HCT116 (cell line): ENCODE measurements around the gene HOXA11. TPM values are rescaled to one million over a fixed set of nuclear protein-coding genes. Genes with fewer than 3 reads are reported as not detected.

ENCODE experiments used
- ATAC-seq: fragments of 200-7000 bp; cut with Tn5 transposase; 2 replicates; pipeline ENCODE4 v1.9.1; 2020; ENCODE audit warnings: mild to moderate bottlenecking, moderate library complexity
- BruUV-seq: library from RNA; stranded (reverse); fragments of 400-500 nt; replicated peaks from 2 replicates; lab custom pipeline; 2021; lab: Mats Ljungman, UMichigan
- CTCF ChIA-PET: fragments of 300-600 bp; sonication (Branson Sonifier 250); formaldehyde crosslinking; loops from one replicate; lab custom pipeline; 2021; ENCODE audit warnings: antibody characterized with exemption; lab: Charles Lee
- POLR2A ChIA-PET: fragments of 300-600, 350-600 bp; sonication (Branson Sonifier 250); formaldehyde crosslinking; loops from one replicate; lab custom pipeline; 2021; ENCODE audit warnings: antibody characterized with exemption; lab: Charles Lee
- RAD21 ChIA-PET, 2 experiments: fragments of 300-600 bp; sonication (Branson Sonifier 250); formaldehyde crosslinking; loops; one replicate each; lab custom pipeline; 2023; ENCODE audit warnings: low total read pairs in 2 of 2; ENCODE audit not compliant: uncharacterized antibody in 2 of 2, unreplicated experiment in 2 of 2, low non-redundant PET in 1 of 2; lab: Charles Lee
- DNase-seq: peaks from one replicate; pipeline ENCODE4 v3.0.0-alpha.2; 2010; ENCODE audit warnings: low read depth, low spot score
- H2AFZ ChIP-seq: fragments of 200-600 bp; shearing (Covaris generic), sonication (generic); 2 replicates; pipeline ENCODE4 v1.6.1; 2017; ENCODE audit warnings: low read depth, mixed run types, mixed read lengths, antibody characterized with exemption, low read length; ENCODE audit not compliant: poor library complexity, severe bottlenecking
- H3K27ac ChIP-seq: 2 replicates; pipeline ENCODE4 v1.5.1; 2012; ENCODE audit warnings: low read depth, low read length
- H3K27me3 ChIP-seq: fragments of 200-600 bp; sonication (generic); 2 replicates; pipeline ENCODE4 v1.6.1; 2016; ENCODE audit warnings: mixed run types, low read length, mixed read lengths; ENCODE audit not compliant: insufficient read depth
- H3K36me3 ChIP-seq, 2 experiments: fragments of 200-500 bp in 1 of 2; fragments of 200-600 bp in 1 of 2; sonication (Bioruptor generic) in 1 of 2; sonication (generic) in 1 of 2; 2 replicates each; pipeline versions ENCODE4 v1.5.1 to v1.6.1; 2014 to 2016; ENCODE audit warnings: low read length in 2 of 2, inconsistent platforms in 1 of 2, mixed read lengths in 1 of 2, mixed run types in 1 of 2; ENCODE audit not compliant: insufficient read depth in 2 of 2, control insufficient read depth in 1 of 2
- H3K4me1 ChIP-seq, 2 experiments: fragments of 200-600 bp in 1 of 2; sonication (generic) in 1 of 2; 2 replicates each; pipeline versions ENCODE4 v1.5.1 to v1.6.1; 2012 to 2017; ENCODE audit warnings: low read length in 2 of 2, inconsistent platforms in 1 of 2, mild to moderate bottlenecking in 1 of 2, mixed read lengths in 1 of 2, mixed run types in 1 of 2, moderate library complexity in 1 of 2; ENCODE audit not compliant: insufficient read depth in 2 of 2, control insufficient read depth in 1 of 2
- H3K4me2 ChIP-seq: fragments of 200-600 bp; sonication (generic); 2 replicates; pipeline ENCODE4 v1.6.1; 2017; ENCODE audit warnings: mixed run types, low read length, mixed read lengths
- H3K4me3 ChIP-seq, 2 experiments: fragments of 200-600 bp in 1 of 2; sonication (generic) in 1 of 2; replicated peaks in 1 of 2; 2 replicates each; pipeline ENCODE4 v1.5.1; 2011 to 2016; ENCODE audit warnings: low read length in 2 of 2, control low read depth in 1 of 2, low read depth in 1 of 2, mild to moderate bottlenecking in 1 of 2, mixed read lengths in 1 of 2, mixed run types in 1 of 2
- H3K79me2 ChIP-seq: fragments of 200-600 bp; sonication (generic); 2 replicates; pipeline ENCODE4 v1.6.1; 2017; ENCODE audit warnings: mild to moderate bottlenecking, mixed run types, low read length, moderate library complexity, mixed read lengths; ENCODE audit not compliant: insufficient read depth
- H3K9ac ChIP-seq: fragments of 200-600 bp; sonication (generic); 2 replicates; pipeline ENCODE4 v1.6.1; 2016; ENCODE audit warnings: low read length, mixed read lengths
- H3K9me2 ChIP-seq: fragments of 200-600 bp; sonication (generic), shearing (Covaris generic); 2 replicates; pipeline ENCODE4 v1.6.1; 2017; ENCODE audit warnings: mixed run types, mild to moderate bottlenecking, moderate library complexity; ENCODE audit not compliant: insufficient read depth
- H3K9me3 ChIP-seq, 2 experiments: fragments of 200-500 bp in 1 of 2; fragments of 200-600 bp in 1 of 2; sonication (Bioruptor generic) in 1 of 2; sonication (generic) in 1 of 2; 2 replicates each; pipeline ENCODE4 v1.6.1; 2014 to 2017; ENCODE audit warnings: low read length in 2 of 2, mixed read lengths in 2 of 2, inconsistent platforms in 1 of 2, low read depth in 1 of 2, mild to moderate bottlenecking in 1 of 2, mixed run types in 1 of 2, moderate library complexity in 1 of 2; ENCODE audit not compliant: control insufficient read depth in 1 of 2, insufficient read depth in 1 of 2
- H4K20me1 ChIP-seq: fragments of 200-600 bp; sonication (generic), shearing (Covaris generic); 2 replicates; pipeline ENCODE4 v1.6.1; 2017; ENCODE audit warnings: mixed run types, mild to moderate bottlenecking, moderate library complexity; ENCODE audit not compliant: insufficient read depth
- CBX3 ChIP-seq: IDR thresholded peaks from 2 replicates; pipeline ENCODE4 v1.6.1; 2012; ENCODE audit warnings: low read depth
- CEBPB ChIP-seq: IDR thresholded peaks from 2 replicates; pipeline ENCODE4 v1.6.1; 2012; ENCODE audit warnings: low read depth
- ELF1 ChIP-seq: IDR thresholded peaks from 2 replicates; pipeline ENCODE4 v1.6.1; 2012; ENCODE audit warnings: low read depth, borderline replicate concordance
- EZH2 ChIP-seq: fragments of 200-600 bp; sonication (generic); IDR thresholded peaks from 2 replicates; pipeline ENCODE4 v1.6.1; 2017; ENCODE audit warnings: antibody characterized with exemption, mixed run types
- EZH2phosphoT487 ChIP-seq: fragments of 200-600 bp; IDR thresholded peaks from 2 replicates; pipeline ENCODE4 v1.6.1; 2018; ENCODE audit warnings: antibody characterized with exemption, borderline replicate concordance
- POLR2A ChIP-seq: IDR thresholded peaks from 2 replicates; pipeline ENCODE4 v1.7.0; 2011; ENCODE audit warnings: borderline replicate concordance; ENCODE audit not compliant: insufficient read depth, insufficient read length; ENCODE audit errors: extremely low read depth
- POLR2AphosphoS5 ChIP-seq: IDR thresholded peaks from 2 replicates; pipeline ENCODE4 v1.6.1; 2011; ENCODE audit warnings: mild to moderate bottlenecking, low read depth, low read length, moderate library complexity
- SIN3A ChIP-seq: IDR thresholded peaks from 2 replicates; pipeline ENCODE4 v1.6.1; 2012; ENCODE audit warnings: low read depth
- TCF7L2 ChIP-seq: IDR thresholded peaks from 2 replicates; pipeline ENCODE4 v1.7.0; 2011; ENCODE audit warnings: borderline replicate concordance, inconsistent platforms; ENCODE audit not compliant: insufficient read depth, insufficient read length; ENCODE audit errors: extremely low read depth
- YY1 ChIP-seq: IDR thresholded peaks from 2 replicates; pipeline ENCODE4 v1.6.1; 2011; ENCODE audit warnings: low read length, low read depth, moderate library complexity, mild to moderate bottlenecking; ENCODE audit not compliant: insufficient replicate concordance; ENCODE audit errors: extremely low read depth
- ZFX ChIP-seq: fragments of 450-650 bp; IDR thresholded peaks from 2 replicates; pipeline ENCODE4 v1.6.1; 2017
- intact Hi-C: fragments of 100-400 bp; cut with micrococcal nuclease; formaldehyde crosslinking; loops from 2 replicates; pipeline ENCODE4 v1.10.0; 2022
- total RNA-seq: library from RNA; stranded (reverse); gene quantifications from one replicate; pipeline ENCODE4 v1.2.1, GENCODE V29; 2021; ENCODE audit not compliant: unreplicated experiment
- TF ChIP-seq, protein P1 (sequence below): IDR thresholded peaks from 2 replicates; pipeline ENCODE4 v1.6.1; 2012
- TF ChIP-seq, protein P2 (sequence below): IDR thresholded peaks from 2 replicates; pipeline ENCODE4 v1.6.1; 2012
- TF ChIP-seq, protein P3 (sequence below): IDR thresholded peaks from 2 replicates; pipeline ENCODE4 v1.6.1; 2011; ENCODE audit warnings: mild to moderate bottlenecking, low read length, moderate library complexity; ENCODE audit not compliant: insufficient replicate concordance; ENCODE audit errors: extremely low read depth
- TF ChIP-seq, protein P4 (sequence below), 3 experiments: fragments of 200-600 bp in 1 of 3; sonication (generic) in 1 of 3; IDR thresholded peaks in 2 of 3; conservative IDR thresholded peaks in 1 of 3; 2 replicates each; pipeline ENCODE4 v1.5.1; 2012 to 2017; ENCODE audit warnings: low read depth in 2 of 3, low read length in 2 of 3, antibody characterized with exemption in 1 of 3, borderline replicate concordance in 1 of 3, control low read depth in 1 of 3, mild to moderate bottlenecking in 1 of 3, mixed read lengths in 1 of 3, mixed run types in 1 of 3, moderate library complexity in 1 of 3; ENCODE audit not compliant: insufficient read depth in 1 of 3

Gene HOXA11
- total RNA-seq, 1 experiment from 2014 or later, result 6.8 TPM

DNA sequence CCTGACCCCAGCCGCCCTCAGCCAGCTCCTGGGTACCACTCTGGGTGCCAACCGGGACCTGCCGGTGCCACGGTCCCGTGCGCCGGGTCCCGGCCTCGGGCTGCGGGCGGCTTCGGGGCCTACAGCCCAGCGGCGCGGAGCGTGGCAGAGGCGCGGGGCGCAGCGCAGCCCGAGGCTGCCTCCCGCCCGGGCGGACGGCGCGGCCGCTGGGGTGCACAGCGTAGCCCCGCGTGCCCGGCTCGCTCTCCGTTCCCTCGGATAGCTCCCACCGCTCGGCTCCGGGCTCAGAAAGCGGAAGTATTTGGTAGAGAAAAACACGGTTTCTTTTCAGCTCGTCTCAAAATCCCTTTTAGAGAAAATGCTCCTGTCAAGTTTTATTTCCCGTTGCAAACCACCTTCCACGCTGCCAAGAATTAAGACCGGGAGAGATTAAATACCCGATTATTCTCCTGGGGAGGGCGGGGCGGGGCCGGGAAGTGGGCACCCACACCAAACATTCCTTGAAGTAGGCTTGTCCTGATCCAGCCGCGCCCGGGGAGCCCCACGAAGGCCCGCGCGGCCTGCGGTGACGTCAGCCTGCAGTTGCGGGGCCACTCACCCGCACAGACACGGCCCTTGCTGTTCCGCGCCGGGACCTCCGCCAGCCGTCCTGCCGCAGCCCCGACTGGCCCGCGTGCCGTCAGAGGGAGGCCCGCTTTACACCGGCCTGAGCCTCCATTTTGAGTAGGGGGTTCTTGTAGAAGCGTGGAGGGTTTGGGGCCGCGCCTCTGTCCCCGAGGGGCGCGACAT, 7.7 kb upstream of the HOXA11 start:
- ATAC-seq (no peak), DNase-seq (no peak)
- H3K27me3 ChIP-seq, result no peaks in the 10 kb centered on the region
- POLR2A ChIA-PET, result no interaction called here
- no peak overlapping the region for H3K4me2 ChIP-seq
- no peaks in the 10 kb centered on the region for H3K4me1 ChIP-seq
- BruUV-seq, result no TSS peak
- RAD21 ChIA-PET, result no interaction called here
- H4K20me1 ChIP-seq, result no peaks in the 10 kb centered on the region
- H3K9me3 ChIP-seq, result no peaks in the 10 kb centered on the region
- H3K4me3 ChIP-seq, result no peak overlapping the region
- H3K9me2 ChIP-seq, result no peaks in the 10 kb centered on the region
- CTCF ChIA-PET, result interaction anchor here (0.9 kb wide), 1 partner anchor 13 kb away, joined by 3 read pairs; no protein-coding TSS in a partner anchor
- no peaks in the 10 kb centered on the region for H3K79me2 ChIP-seq
- H3K9ac ChIP-seq, result no peak overlapping the region
- TF ChIP-seq ELF1 (no peak), SIN3A (no peak), POLR2A (no peak), POLR2AphosphoS5 (no peak), YY1 (no peak), TCF7L2 (no peak), CEBPB (no peak), ZFX (no peak), EZH2 (no peak), CBX3 (no peak), EZH2phosphoT487 (no peak)
- TF ChIP-seq, protein P1, sequence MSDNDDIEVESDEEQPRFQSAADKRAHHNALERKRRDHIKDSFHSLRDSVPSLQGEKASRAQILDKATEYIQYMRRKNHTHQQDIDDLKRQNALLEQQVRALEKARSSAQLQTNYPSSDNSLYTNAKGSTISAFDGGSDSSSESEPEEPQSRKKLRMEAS, result no peak
- TF ChIP-seq, protein P2, sequence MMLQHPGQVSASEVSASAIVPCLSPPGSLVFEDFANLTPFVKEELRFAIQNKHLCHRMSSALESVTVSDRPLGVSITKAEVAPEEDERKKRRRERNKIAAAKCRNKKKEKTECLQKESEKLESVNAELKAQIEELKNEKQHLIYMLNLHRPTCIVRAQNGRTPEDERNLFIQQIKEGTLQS, result no peak
- TF ChIP-seq, protein P3, sequence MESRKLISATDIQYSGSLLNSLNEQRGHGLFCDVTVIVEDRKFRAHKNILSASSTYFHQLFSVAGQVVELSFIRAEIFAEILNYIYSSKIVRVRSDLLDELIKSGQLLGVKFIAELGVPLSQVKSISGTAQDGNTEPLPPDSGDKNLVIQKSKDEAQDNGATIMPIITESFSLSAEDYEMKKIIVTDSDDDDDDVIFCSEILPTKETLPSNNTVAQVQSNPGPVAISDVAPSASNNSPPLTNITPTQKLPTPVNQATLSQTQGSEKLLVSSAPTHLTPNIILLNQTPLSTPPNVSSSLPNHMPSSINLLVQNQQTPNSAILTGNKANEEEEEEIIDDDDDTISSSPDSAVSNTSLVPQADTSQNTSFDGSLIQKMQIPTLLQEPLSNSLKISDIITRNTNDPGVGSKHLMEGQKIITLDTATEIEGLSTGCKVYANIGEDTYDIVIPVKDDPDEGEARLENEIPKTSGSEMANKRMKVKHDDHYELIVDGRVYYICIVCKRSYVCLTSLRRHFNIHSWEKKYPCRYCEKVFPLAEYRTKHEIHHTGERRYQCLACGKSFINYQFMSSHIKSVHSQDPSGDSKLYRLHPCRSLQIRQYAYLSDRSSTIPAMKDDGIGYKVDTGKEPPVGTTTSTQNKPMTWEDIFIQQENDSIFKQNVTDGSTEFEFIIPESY, result no peak
- TF ChIP-seq, protein P4, sequence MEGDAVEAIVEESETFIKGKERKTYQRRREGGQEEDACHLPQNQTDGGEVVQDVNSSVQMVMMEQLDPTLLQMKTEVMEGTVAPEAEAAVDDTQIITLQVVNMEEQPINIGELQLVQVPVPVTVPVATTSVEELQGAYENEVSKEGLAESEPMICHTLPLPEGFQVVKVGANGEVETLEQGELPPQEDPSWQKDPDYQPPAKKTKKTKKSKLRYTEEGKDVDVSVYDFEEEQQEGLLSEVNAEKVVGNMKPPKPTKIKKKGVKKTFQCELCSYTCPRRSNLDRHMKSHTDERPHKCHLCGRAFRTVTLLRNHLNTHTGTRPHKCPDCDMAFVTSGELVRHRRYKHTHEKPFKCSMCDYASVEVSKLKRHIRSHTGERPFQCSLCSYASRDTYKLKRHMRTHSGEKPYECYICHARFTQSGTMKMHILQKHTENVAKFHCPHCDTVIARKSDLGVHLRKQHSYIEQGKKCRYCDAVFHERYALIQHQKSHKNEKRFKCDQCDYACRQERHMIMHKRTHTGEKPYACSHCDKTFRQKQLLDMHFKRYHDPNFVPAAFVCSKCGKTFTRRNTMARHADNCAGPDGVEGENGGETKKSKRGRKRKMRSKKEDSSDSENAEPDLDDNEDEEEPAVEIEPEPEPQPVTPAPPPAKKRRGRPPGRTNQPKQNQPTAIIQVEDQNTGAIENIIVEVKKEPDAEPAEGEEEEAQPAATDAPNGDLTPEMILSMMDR (IDR thresholded peaks at IDR 0.05 in 2 of 3, conservative IDR thresholded peaks at IDR 0.05 in 1 of 3; ENCODE audit: borderline replicate concordance in 1 of 3, insufficient read depth in 1 of 3, low read depth in 2 of 3, low read length in 2 of 3), result no peak
- no peak overlapping the region for H3K27ac ChIP-seq
- no peaks in the 10 kb centered on the region for H3K36me3 ChIP-seq
- no peak overlapping the region for H2AFZ ChIP-seq
- intact Hi-C loops, result loop anchor here (10.0 kb wide), 2 partner anchors 552 to 1432 kb away; partner anchors contain the start of gene TAX1BP1
